Stomach smooth muscle (tissue), 2 donors: ENCODE data around the gene AMIGO2.
"Not testable (repeated sequence)": the region's sequence is repeated elsewhere in the genome, so short reads cannot be mapped to it uniquely, and the experiment has no call there.

Experiments used
- H3K27ac ChIP-seq: one replicate; pipeline ENCODE4 v1.7.0; 2013; ENCODE audit warnings: mild to moderate bottlenecking, low read length, inconsistent platforms
- H3K27me3 ChIP-seq, 2 donors: one replicate each; pipeline ENCODE4 v1.7.0; 2013; ENCODE audit warnings: low read length in 2 of 2; ENCODE audit not compliant: insufficient read depth in 2 of 2, control insufficient read depth in 1 of 2
- H3K36me3 ChIP-seq, 2 donors: one replicate each; pipeline ENCODE4 v1.7.0; 2013; ENCODE audit warnings: low read length in 2 of 2; ENCODE audit not compliant: control insufficient read depth in 2 of 2, insufficient read depth in 2 of 2
- H3K4me1 ChIP-seq: one replicate; pipeline ENCODE4 v1.7.0; 2013; ENCODE audit warnings: low read length; ENCODE audit not compliant: control insufficient read depth, insufficient read depth
- H3K4me3 ChIP-seq, 2 donors: one replicate each; pipeline ENCODE4 v1.7.0; 2013; ENCODE audit warnings: low read length in 2 of 2
- H3K9ac ChIP-seq, 2 donors: one replicate each; pipeline ENCODE4 v1.7.0; 2013; ENCODE audit warnings: low read length in 2 of 2, mild to moderate bottlenecking in 1 of 2
- H3K9me3 ChIP-seq, 2 donors: one replicate each; pipeline ENCODE4 v1.7.0; 2013; ENCODE audit warnings: low read length in 2 of 2; ENCODE audit not compliant: control insufficient read depth in 2 of 2
- donor health status: healthy.
- donor health status: Pancreatic carcinoma.

Gene AMIGO2

GRCh38 chr12:47054659-47055058 lies 25.1 kb downstream of the AMIGO2 start:
- Histone ChIP-seq H3K27ac (no peak overlapping the region), H3K36me3 (no peaks in the 10 kb centered on the region), H3K4me3 (no peak overlapping the region)

GRCh38 chr12:47053961-47054360 lies 25.8 kb downstream of the AMIGO2 start:
- no peak overlapping the region for H3K9ac ChIP-seq
- peaks cover 0 to 9% of the 10 kb centered on the region in 2 donors for H3K9me3 ChIP-seq
- no peak overlapping the region for H3K27ac ChIP-seq
- no peaks in the 10 kb centered on the region for H3K4me1 ChIP-seq
- H3K27me3 ChIP-seq: no peaks in the 10 kb centered on the region
- H3K4me3 ChIP-seq: no peak overlapping the region
- H3K36me3 ChIP-seq: no peaks in the 10 kb centered on the region

More at GRCh38 chr12:47054659-47055058, 25.1 kb downstream of the AMIGO2 start:
- Histone ChIP-seq H3K9me3 (peaks cover 0 to 9% of the 10 kb centered on the region in 2 donors), H3K4me1 (no peaks in the 10 kb centered on the region), H3K9ac (no peak overlapping the region), H3K27me3 (no peaks in the 10 kb centered on the region)

- Histone ChIP-seq H3K9ac (no peak overlapping the region), H3K4me3 (no peak overlapping the region), H3K27me3 (no peaks in the 10 kb centered on the region), H3K9me3 (peaks cover 0 to 9% of the 10 kb centered on the region in 2 donors), H3K4me1 (no peaks in the 10 kb centered on the region), H3K27ac (no peak overlapping the region), H3K36me3 (no peaks in the 10 kb centered on the region)
These were observed 27.5 kb downstream of the AMIGO2 start for GRCh38 chr12:47052274-47052673.

- H3K4me1 ChIP-seq, H3K36me3 ChIP-seq, H3K27me3 ChIP-seq, H3K27ac ChIP-seq, H3K9me3 ChIP-seq, H3K4me3 ChIP-seq, H3K9ac ChIP-seq: not testable (repeated sequence)
These were observed 28.5 kb downstream of the AMIGO2 start for GRCh38 chr12:47051291-47051690.

- Histone ChIP-seq H3K27ac (no peak overlapping the region), H3K4me3 (no peak overlapping the region), H3K9me3 (peaks cover 0 to 9% of the 10 kb centered on the region in 2 donors), H3K27me3 (no peaks in the 10 kb centered on the region), H3K36me3 (no peaks in the 10 kb centered on the region), H3K9ac (no peak overlapping the region), H3K4me1 (no peaks in the 10 kb centered on the region)
These were observed 31.2 kb downstream of the AMIGO2 start for GRCh38 chr12:47048541-47048940.

- no peaks in the 10 kb centered on the region for H3K9me3 ChIP-seq
- H3K4me1 ChIP-seq: no peaks in the 10 kb centered on the region
- H3K36me3 ChIP-seq: no peaks in the 10 kb centered on the region
- no peak overlapping the region for H3K9ac ChIP-seq
- no peak overlapping the region for H3K4me3 ChIP-seq
- no peak overlapping the region for H3K27ac ChIP-seq
- H3K27me3 ChIP-seq: no peaks in the 10 kb centered on the region
These were observed 38.4 kb downstream of the AMIGO2 start for GRCh38 chr12:47041327-47041726.

- no peak overlapping the region for H3K9ac ChIP-seq
- H3K27ac ChIP-seq: no peak overlapping the region
- H3K36me3 ChIP-seq: no peaks in the 10 kb centered on the region
- H3K9me3 ChIP-seq: no peaks in the 10 kb centered on the region
- H3K27me3 ChIP-seq: no peaks in the 10 kb centered on the region
- no peak overlapping the region for H3K4me3 ChIP-seq
- no peaks in the 10 kb centered on the region for H3K4me1 ChIP-seq
These were observed 40.0 kb downstream of the AMIGO2 start for GRCh38 chr12:47039756-47040155.

GRCh38 chr12:47039079-47039478 lies 40.7 kb downstream of the AMIGO2 start:
- H3K27ac ChIP-seq: no peak overlapping the region
- H3K4me1 ChIP-seq: no peaks in the 10 kb centered on the region
- H3K4me3 ChIP-seq: no peak overlapping the region

GRCh38 chr12:47038270-47038748 lies 41.5 kb downstream of the AMIGO2 start:
- no peaks in the 10 kb centered on the region for H3K9me3 ChIP-seq
- no peak overlapping the region for H3K4me3 ChIP-seq
- no peaks in the 10 kb centered on the region for H3K27me3 ChIP-seq
- H3K4me1 ChIP-seq: no peaks in the 10 kb centered on the region
- H3K27ac ChIP-seq: no peak overlapping the region
- no peaks in the 10 kb centered on the region for H3K36me3 ChIP-seq
- no peak overlapping the region for H3K9ac ChIP-seq

More at GRCh38 chr12:47039079-47039478, 40.7 kb downstream of the AMIGO2 start:
- Histone ChIP-seq H3K9me3 (no peaks in the 10 kb centered on the region), H3K9ac (no peak overlapping the region), H3K27me3 (no peaks in the 10 kb centered on the region), H3K36me3 (no peaks in the 10 kb centered on the region)

GRCh38 chr12:47035484-47035883 lies 44.3 kb downstream of the AMIGO2 start:
- no peak overlapping the region for H3K27ac ChIP-seq
- peaks cover 3% of the 10 kb centered on the region for H3K4me1 ChIP-seq
- H3K27me3 ChIP-seq: no peaks in the 10 kb centered on the region
- H3K9ac ChIP-seq: no peak overlapping the region
- H3K9me3 ChIP-seq: no peaks in the 10 kb centered on the region
- H3K4me3 ChIP-seq: no peak overlapping the region
- no peaks in the 10 kb centered on the region for H3K36me3 ChIP-seq

GRCh38 chr12:47034661-47035060 lies 45.1 kb downstream of the AMIGO2 start:
- Histone ChIP-seq H3K4me1 (peaks cover 3% of the 10 kb centered on the region), H3K9me3 (no peaks in the 10 kb centered on the region), H3K9ac (no peak overlapping the region), H3K27me3 (no peaks in the 10 kb centered on the region), H3K4me3 (no peak overlapping the region), H3K36me3 (no peaks in the 10 kb centered on the region), H3K27ac (no peak overlapping the region)
